ENCODE results near the gene ALDOA.

The ALDOA gene

DNA sequence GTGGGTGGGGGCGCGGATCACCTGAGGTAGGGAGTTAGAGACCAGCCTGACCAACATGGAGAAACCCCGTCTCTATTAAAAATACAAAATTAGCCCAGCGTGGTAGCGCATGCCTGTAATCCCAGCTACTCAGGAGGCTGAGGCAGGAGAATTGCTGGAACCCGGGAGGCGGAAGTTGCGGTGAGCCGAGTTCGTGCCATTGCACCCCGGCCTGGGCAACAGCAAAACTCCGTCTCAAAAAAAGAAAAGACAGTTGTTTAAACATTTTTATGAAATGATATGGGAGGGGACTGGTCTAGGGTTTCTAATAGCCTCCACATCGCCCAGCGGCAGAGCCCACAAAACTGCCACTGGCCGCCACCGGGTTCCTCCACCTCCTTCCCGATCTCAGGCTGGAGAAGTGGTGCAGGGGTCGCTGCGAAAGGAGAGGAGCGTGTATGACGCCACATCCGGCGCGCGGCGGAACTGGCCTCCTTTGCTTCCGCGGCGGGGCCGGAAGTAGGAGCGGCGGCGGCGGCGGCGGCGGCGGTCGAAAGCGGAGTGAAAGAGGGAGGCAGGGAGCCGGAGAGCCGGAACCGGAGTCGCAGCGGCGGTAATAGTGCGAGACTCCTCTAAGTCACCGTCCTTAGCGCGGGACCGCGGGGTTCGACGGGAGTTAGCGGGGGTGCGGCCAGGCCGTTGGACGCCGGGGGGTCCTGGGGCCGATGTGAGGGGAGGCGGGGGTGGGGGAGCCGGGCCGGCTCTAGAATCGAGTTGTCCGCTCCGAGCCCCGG lies 10.1 kb downstream of the ALDOA start, which contains the start of gene PPP4C:
Gene PPP4C (plus strand): TSS at position 492 of the 773 bp plus-strand sequence. CDS start 384 bp downstream, outside the sequence.
- Histone ChIP-seq H3K36me3 (ENCODE audit: control insufficient read depth, insufficient read depth, low read length) (peaks cover 19% of the 10 kb centered on the region), H3K27me3 (replicated peaks; ENCODE audit: control insufficient read depth, insufficient read depth, low read length) (no peaks in the 10 kb centered on the region), H3K4me3 (replicated peaks; ENCODE audit: low read depth, low read length) (peak within 1 kb of the TSS; percentile 96)
- TF ChIP-seq, protein P1, sequence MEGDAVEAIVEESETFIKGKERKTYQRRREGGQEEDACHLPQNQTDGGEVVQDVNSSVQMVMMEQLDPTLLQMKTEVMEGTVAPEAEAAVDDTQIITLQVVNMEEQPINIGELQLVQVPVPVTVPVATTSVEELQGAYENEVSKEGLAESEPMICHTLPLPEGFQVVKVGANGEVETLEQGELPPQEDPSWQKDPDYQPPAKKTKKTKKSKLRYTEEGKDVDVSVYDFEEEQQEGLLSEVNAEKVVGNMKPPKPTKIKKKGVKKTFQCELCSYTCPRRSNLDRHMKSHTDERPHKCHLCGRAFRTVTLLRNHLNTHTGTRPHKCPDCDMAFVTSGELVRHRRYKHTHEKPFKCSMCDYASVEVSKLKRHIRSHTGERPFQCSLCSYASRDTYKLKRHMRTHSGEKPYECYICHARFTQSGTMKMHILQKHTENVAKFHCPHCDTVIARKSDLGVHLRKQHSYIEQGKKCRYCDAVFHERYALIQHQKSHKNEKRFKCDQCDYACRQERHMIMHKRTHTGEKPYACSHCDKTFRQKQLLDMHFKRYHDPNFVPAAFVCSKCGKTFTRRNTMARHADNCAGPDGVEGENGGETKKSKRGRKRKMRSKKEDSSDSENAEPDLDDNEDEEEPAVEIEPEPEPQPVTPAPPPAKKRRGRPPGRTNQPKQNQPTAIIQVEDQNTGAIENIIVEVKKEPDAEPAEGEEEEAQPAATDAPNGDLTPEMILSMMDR (IDR thresholded peaks at IDR 0.05; ENCODE audit: insufficient read depth, low read length, poor library complexity, severe bottlenecking), result no peak
- DNase-seq (ENCODE audit: extremely low read depth, insufficient read length), result peak; percentile 86

- Histone ChIP-seq H3K36me3 (ENCODE audit: control insufficient read depth, insufficient read depth, low read length) (peaks cover 21% of the 10 kb centered on the region), H3K27me3 (replicated peaks; ENCODE audit: control insufficient read depth, insufficient read depth, low read length) (no peaks in the 10 kb centered on the region), H3K4me3 (replicated peaks; ENCODE audit: low read depth, low read length) (peak overlapping the region; percentile 96)
- TF ChIP-seq, protein P1 (IDR thresholded peaks at IDR 0.05; ENCODE audit: insufficient read depth, low read length, poor library complexity, severe bottlenecking), result no peak
- no peak for DNase-seq (ENCODE audit: extremely low read depth, insufficient read length)
These were observed 10.8 kb downstream of the ALDOA start for GRCh38 chr16:30076276-30076791.

DNA sequence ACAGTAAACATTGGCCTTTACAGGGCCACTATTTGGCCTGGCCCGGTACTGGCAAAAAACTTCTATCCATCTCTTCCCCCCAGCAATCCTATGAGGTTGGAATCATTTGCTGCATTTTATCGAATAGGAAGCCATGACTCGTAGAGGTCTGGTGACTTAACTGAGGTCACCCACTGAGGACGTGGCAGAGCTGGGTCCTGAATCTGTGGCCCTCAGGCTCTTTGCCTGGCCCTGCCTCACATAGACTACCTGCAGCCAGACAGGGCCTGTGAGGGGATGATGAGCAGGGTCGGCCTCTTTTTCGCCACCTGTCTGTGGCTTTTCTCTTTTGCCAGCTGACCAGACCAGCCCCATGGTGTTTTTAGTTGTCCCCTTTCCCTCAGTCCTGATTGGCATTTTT lies 12.1 kb downstream of the ALDOA start:
- TF ChIP-seq, protein P1 (IDR thresholded peaks at IDR 0.05; ENCODE audit: insufficient read depth, low read length, poor library complexity, severe bottlenecking), result no peak

GRCh38 chr16:30078744-30079143 lies 13.2 kb downstream of the ALDOA start:
- peaks cover 39% of the 10 kb centered on the region for H3K36me3 ChIP-seq (ENCODE audit: control insufficient read depth, insufficient read depth, low read length)
- H3K27me3 ChIP-seq (replicated peaks; ENCODE audit: control insufficient read depth, insufficient read depth, low read length), result no peaks in the 10 kb centered on the region
- no peak for DNase-seq (ENCODE audit: extremely low read depth, insufficient read length)
- TF ChIP-seq, protein P1 (IDR thresholded peaks at IDR 0.05; ENCODE audit: insufficient read depth, low read length, poor library complexity, severe bottlenecking), result no peak
- no peak overlapping the region for H3K4me3 ChIP-seq (replicated peaks; ENCODE audit: low read depth, low read length)

More for the DNA sequence above, 12.1 kb downstream of the ALDOA start:
- H3K36me3 ChIP-seq (ENCODE audit: control insufficient read depth, insufficient read depth, low read length), result peaks cover 28% of the 10 kb centered on the region
- H3K27me3 ChIP-seq (replicated peaks; ENCODE audit: control insufficient read depth, insufficient read depth, low read length), result no peaks in the 10 kb centered on the region
- no peak for DNase-seq (ENCODE audit: extremely low read depth, insufficient read length)
- H3K4me3 ChIP-seq (replicated peaks; ENCODE audit: low read depth, low read length), result no peak overlapping the region

DNA sequence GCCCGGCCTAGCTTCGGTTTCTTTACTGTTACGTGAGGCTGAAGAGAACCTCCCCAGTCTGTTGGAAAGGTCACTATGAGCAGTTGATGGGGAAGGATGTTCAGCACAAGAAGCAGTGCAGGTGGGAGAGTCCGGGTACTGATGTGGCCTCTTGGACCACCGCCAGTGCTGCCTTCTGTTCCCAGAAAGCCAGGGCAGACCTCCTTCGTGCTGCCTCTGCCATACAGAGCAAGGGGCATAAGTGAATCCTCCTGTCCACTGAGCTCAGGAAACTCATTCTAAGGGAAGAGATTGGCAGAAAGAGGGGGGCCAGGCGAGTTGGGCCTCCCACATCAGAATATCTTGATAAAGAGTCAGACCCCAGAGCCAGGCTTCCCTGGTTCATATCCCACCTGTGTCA lies 13.9 kb downstream of the ALDOA start:
- DNase-seq (ENCODE audit: extremely low read depth, insufficient read length), result no peak
- no peaks in the 10 kb centered on the region for H3K27me3 ChIP-seq (replicated peaks; ENCODE audit: control insufficient read depth, insufficient read depth, low read length)
- no peak overlapping the region for H3K4me3 ChIP-seq (replicated peaks; ENCODE audit: low read depth, low read length)
- TF ChIP-seq, protein P1 (IDR thresholded peaks at IDR 0.05; ENCODE audit: insufficient read depth, low read length, poor library complexity, severe bottlenecking), result no peak
- H3K36me3 ChIP-seq (ENCODE audit: control insufficient read depth, insufficient read depth, low read length), result peaks cover 44% of the 10 kb centered on the region
